ENCODE data around the gene MYO18A.
"Not testable (repeated sequence)": the region's sequence is repeated elsewhere in the genome, so short reads cannot be mapped to it uniquely, and the experiment has no call there.

Gene MYO18A

DNA sequence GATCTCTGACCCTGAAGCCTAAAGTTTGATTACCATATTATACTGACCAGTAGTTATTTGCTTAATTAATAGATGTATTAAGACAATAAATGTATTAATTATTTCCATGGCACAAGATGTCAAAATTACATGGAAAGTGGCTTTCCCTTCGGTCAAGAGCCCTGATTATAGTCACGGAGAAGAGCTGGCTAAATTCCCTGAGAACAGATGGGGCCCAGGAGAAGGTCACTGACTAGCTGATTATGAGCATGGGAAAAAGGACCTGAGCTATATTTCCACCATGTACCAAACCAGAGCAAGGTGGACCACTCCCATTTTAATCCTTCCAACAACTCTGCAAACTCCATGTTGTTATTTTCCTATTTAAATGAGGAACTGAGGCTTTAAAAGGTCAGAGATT lies 12.9 kb upstream of the MYO18A start:
- DNase-seq, result no peak

DNA sequence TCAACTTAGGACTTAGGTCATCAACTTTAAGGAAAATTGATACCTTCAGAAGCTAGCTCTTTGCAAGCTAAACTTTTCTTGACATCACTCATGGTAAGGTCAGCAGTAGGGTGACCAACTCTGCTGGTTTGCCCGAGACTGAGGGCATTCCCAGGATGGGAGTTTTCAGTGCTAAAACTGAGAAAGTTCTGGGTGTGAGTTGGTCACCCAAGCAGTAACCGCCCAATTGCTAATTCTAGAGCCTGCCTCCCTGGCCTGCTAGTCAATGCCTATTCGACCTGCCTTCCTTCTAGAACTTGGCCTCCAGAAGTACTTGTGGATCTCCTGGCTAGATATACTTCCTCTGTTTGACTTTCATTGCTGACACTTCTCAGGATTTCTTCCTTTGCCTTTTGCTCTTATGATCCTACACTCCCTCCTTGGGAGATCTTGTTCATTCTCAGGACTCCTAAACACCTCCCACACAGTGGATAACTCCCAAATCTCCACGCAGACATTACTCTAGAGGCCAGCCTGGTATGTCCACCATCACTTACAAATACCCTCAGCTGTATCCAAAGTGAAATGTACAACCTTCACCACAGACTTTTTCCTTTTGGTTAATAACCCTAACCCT lies 10.5 kb upstream of the MYO18A start:
- no peak for DNase-seq

DNA sequence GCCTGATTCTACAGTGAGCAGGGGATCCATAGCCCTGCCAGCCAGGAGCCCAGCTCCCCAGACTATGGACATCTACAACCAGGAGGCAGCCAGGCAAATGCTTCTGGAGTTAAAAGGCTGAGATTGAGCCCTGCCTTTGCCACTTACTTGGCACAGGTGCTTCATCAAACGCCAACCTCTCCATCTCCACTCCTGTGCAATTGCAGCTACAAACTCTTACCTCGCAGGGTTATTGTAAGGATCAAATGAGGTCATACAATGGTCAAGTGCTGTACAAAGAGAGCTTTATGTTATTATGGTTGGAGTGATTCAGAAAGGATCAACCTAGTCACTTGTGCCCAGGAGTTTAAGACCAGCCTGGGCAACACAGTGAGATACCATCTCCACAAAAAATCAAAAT lies 9.8 kb upstream of the MYO18A start:
- peak; percentile 32 for DNase-seq

DNA sequence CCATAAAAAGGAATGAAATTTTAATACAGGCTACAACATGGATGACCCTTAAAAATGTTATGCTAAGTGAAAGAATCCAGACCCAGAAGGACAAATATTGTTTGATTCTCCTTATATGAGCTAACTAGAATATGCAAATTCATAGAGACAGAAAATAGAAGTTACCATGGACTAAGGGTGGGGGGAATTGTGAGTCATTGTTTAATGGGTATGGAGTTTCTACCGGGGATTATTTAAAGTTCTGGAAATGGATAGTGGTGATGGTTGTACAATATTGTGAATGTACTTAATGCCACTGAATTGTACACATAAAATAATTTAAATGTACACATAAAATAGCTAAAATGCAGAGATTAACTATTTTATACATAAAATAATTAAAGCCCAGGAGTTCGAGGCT lies 9.2 kb upstream of the MYO18A start:
- DNase-seq, result no peak

DNA sequence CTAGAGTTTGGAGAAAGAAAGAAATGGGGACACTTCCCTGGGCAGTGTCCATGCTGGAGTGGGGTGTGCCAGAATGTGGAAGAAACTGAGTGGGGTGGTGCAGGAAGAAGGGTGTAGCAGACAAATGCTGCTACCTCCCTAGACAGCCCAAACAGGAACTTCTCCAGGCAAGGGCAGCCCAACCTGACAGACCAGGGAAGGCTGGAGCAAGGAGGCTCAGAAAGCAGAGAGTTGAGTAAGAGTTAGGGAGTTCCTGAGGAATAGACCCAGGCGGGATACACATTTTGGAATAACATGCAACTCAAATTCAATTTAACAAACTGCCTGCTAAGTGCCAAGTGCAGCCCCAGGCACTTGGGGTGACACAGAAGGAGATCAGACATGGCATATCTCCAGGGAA lies 1.0 kb upstream of the MYO18A start:
- DNase-seq, result no peak

DNA sequence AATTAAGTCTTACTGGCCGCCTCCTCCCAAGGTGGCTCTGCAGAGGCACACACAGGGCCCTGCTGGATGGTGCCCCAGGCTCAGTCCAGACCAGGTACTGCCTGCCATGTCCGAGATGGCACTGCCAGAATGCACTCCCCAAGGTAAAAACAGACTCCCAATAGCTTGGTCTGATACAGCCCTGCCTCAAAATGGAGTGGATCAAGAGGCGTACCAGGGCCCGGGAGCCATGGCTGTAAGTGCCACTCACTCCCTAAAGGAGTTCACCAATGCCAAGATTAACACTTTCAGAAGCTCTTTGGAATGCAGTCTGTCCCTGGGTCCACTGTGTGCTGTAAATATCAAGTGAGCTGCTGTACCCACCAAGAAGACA lies 576 bp upstream of the MYO18A start:
- DNase-seq, result no peak

DNA sequence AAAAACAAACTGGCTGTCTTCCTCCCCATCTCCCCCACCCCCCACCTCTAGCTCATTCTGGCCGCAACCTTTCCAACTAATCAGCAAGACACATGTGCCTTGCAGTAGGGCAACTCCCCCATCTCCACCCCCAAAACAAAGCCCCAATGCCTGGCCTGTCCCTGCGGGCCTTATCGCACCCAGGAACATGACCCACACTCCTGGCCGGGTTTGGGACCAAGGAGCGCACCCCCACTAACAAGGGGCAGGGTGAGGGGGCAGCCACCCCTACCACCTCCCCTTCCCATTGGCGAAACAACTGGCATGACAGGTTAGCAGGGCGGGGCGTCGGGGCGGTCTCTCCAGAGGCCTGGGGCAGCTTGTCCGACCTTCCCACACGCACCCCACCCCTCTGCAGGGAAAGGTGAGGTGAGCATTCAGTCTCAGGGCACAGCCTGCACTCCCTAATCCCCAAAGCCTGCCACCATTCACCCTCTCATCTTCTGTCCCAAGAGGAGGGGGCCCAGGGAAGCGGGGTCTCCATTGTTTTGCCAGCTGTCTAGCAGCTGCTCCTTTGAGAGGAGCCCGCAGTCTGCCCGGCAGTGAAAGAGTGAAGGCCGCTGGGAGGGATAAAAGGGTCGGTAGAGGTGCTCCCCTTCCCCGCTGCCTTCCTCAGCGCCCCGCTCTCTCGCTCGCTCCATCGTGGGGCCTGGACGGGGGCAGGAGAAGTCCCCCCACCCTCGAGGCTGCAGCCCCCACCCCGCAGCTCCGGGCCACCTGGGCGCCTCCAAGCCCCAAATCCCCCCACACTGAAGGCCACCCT lies 765 bp downstream of the MYO18A start:
- DNase-seq, result peak; percentile 27

DNA sequence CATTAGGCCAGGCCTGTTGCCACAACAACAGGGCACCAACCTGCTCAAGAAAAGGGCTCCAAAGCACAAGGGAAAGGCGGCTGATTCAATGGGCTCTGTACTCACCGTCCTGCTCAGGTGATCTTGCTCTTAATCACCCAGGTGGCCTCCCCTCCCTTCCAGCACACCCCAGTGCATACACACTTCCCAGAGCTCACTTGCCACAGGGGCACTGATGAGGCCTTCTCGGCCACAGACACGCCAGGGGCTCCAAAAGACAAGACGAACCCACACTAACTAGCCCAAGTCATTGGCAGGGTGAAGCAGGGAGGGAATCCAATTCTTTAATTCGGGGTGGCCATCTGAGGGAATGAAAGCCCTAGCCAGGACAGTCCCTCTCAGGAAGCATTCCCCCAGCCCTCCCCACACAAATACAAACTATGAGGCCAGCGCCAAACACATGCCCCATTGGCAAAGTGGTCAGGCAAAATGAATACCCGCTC lies 1.4 kb downstream of the MYO18A start:
- DNase-seq, result peak; percentile 29

DNA sequence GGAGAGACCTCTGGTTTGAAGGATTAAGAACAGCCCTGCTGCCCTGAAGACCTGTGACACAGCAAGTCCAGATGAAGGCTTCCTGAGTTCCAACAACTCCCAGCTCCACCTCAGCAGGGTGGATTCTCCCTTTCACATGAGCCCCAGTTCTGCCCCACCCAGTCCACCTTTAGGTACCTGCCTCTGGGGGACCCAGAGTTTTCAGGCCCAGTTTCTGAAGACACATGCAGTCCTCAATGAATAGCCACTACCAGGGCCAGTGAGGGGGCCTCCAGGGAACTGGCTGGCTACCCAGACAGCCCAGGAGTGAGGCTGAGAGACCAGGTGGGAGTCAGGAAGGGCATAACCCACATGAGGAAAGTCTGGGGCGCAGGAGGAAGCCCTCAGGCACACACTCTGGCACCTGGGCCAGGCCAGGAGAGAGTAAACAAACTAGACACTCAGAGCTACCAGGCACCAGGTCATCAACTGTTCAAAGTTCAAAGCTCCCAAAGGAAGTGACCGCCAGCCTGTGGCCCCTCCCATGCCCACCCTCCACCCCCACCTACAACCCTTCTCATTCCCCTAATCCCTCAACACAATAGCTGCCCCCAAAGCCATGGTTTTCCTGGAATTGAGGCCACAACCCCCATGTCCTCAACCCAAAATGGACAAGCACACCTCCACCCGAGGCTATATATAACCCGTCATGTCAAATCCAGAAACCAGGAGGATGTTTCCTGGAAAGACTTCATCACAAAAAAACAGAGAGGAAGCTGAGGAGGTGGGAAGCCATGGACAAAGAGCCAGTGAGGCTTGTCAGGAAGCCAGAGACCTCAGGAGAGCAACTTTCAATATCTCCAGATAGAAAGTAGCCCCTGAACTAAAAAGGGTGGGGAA lies 2.1 kb downstream of the MYO18A start:
- DNase-seq, result peak; percentile 16

DNA sequence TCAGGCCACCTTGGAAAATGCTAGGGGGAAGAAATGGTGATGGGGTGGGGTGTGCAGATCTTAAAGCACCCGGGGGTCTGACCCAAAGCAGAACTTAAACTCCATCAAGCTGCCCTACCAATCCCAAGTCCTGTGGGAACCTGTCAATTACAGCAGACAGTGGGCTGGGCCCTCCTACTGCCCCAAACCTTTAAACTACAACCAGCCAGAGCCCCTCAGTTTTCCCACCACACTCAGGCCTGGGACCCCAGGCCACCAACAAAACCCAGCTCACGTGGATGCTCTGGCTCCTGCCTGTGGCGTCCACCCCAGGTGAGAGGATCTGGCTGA lies 2.7 kb downstream of the MYO18A start:
- no peak for DNase-seq

DNA sequence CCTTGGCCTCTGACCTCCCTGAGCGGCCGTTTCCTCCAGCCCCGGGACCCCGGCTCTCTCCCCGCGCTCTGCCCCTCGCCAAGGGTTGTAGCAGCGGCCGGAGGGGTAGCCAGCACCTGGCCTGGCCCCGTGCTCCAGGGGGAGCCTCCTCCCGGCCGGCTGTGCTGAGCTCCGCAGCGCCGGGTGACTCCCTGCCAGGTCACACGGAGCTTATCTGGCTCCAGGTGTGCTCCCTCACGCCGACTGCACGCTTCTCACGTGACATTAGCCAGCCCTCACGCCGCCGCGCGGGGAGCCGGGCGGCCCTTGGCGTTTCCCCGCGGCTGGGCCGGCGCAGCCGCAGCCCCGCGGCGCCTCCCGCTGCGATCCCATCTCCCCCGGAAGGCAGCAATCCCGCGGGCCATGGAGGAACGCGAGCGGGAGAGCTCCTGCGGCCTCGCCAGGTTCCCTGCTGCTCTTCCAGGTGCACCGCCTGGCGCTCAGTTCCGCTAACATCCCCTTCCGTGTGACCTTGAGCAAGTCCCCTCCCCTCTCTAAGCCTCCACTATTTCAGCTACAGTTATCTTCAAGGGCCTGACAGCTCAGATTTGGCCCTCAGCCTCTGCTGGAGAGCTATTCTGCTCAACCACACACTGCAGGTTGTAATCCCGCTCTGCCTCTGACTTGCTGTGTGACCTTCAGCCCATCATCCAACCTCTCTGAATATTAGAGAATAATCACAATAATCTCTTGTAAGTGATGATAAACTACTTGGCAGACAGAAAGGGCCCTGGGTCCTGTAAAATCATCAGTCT lies 3.4 kb downstream of the MYO18A start:
- peak; percentile 74 for DNase-seq

DNA sequence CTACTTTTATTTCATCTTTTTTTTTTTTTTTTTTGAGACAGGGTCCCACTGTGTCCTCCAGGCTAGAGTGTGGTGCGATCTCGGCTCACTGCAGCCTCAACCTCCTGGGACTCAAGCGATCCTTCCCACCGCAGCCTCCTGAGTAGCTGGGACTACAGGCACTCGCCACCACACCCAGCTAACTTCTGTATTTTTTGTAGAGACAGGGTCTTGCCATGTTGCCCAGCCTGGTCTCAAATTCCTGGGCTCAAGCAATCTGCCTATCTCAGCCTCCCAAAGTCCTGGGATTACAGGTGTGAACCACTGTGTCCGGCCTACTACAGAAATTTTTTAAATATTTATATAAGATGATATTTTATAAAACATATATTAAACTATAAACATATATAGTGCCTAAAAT lies 4.8 kb downstream of the MYO18A start:
- no peak for DNase-seq

DNA sequence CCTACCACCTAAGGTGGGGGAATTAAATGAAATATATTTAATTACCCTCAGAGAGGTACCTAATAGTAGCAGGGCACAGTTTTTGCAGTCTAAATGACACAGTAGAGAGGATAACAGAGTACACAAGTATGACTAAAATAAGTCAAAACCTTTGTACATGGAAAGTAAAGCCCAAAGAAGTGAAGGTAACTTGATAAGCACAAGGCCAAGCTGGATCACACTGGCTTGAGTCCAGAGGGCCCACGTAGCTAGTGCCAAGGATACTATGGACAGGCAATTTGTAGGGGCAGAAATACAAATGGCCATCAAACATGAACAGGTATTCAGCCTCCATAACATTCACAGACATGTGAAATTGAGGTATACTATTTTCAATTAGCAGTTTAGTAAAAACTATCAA lies 7.6 kb downstream of the MYO18A start:
- no peak for DNase-seq

DNA sequence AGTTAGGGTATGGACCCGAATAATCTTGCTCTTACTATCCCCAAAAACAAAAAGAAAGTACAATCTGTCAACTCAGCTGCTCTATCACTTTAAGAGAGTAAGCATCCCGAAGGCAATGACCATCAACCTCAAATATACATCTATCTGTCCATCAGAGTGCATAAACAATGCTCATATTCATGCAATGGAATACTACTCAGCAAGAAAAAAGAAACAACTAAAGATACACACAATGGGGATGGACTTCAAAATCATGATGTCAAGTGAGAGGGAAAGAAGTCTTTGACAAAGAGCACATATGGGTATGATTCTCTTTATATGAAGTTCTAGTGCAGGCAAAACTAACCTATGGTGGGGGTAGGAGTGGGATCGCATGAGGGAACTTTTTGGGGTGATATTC lies 9.5 kb downstream of the MYO18A start:
- DNase-seq, result no peak

DNA sequence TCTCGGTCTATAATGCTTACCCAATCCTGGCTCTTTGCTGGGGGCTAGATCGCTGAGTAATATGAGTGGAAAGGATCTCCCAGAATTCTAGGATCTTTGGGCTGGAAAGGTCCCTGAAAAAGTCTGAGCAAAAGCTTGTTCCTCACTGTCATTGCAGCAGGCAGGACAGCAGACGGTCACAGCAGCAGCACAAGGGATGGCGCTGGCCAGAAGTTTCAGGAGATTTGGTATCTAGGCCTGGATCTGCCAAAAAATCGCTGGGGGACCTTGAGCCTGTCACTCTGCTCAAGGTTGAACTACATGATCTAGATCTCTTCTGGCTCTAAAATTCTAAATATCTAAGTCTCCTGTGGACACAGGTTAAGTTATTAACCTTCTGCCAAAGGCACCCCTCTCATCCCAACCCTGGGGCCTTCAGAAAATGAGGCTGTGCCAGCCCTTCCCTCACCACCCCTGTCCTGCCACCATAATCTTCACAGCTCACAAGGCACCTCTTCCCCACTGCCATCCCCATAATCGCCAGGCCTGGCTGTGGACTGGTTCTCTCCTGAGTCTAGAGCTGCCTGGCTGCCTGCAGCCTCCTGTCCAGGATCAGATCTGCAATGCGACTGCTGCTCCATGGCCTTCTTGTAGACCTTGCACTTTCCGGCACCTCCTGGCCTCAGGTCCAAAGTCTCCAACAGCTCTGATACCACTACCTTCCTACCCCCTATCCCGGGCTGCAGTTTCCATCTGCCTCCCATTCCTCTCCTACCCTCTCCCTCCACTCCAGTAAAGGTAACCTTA lies 10.2 kb downstream of the MYO18A start:
- no peak for DNase-seq

DNA sequence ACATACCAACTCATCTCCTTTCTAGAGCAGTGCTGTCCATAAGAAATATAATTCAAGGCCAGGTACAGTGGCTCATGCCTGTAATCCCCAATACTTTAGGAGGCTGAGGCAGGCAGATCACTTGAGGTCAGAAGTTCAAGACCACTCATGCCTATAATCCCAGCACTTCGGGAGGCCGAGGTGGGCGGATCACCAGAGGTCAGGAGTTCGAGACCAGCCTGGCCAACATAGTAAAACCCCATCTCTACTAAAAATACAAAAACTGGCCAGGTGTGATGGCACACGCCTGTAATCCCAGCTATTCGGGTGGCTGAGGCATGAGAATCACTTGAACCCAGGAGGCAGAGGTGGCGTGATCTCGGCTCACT lies 11.5 kb downstream of the MYO18A start:
- not testable (repeated sequence) for DNase-seq

DNA sequence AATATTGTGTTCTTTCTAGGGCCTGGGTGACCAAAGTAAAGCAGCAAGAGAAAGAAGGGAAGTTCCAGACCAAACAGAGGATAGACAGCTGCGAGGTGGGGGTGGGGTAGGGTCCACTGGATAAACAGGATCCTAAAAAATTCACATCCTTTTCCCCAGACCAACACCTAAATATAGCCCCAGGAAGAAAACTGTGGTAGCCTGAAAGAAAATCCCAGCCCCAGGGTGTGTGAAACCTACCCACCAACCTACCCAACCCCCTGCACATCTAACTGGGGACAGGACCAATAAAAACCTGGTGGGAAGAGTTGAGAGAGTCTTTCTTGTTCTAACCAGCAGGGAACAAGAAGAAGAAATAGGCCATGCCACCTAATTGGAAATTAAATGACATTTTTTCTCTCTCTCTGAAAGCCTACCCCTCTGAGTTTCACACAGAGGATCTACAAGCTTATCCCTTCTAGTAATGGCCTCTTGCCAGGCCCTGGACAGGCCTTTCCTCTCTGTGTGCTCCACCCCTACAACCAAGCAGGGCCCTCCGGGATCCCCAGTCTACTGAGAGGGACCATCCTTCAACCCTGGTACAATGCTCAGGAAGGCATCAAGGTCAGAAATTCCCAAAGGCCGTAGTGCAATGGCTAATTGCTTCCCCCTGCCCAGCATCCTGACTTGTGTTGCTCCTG lies 12.0 kb downstream of the MYO18A start:
- DNase-seq, result no peak

DNA sequence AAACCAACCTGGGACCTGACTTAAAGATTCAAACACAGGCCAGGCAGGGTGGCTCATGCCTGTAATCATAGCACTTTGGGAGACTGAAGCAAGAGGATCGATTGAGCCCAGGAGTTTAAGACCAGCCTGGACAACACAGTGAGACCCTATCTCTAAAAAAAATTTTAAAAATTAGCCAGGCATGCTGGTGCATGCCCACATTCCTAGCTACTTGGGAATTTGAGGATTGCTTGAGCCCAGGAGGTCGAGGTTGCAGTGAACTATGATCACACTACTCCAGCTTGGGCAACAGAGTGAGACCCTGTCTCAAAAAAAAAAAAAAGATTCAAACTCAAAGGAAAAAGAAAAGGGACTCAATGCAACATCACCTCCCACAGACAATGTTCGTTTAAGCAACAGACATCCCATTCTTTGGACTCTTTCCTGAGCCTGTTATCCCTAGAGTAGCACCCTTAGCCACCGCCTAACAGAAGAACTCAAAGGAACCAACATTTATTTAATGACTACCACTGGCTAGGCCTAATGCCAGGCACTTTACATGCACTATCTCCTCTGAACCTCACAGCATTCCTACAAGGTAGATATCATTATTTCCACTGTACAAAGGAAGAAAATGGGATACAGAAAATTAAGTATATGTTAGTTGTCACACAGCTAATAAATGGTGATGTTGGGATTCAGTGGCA lies 12.7 kb downstream of the MYO18A start:
- DNase-seq, result no peak

DNA sequence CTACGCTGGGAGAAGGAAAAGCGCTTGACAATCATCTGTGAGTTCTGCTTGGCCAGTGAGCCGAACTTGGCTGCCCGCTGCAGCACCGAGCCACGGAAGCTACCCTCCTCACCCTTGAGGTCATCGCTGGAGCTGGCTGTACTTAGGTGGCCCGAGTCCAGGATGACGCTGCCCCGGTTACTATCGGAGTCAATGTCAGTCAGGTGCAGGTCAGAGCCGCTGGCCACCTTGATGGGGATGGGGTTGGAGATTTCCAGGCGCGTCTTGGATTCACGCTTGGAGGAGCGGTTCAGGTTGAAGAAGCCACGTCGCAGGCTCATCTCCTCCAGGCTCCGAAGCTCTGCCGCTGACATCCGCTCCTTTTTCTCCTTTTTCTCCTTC lies 13.7 kb downstream of the MYO18A start:
- no peak for DNase-seq

DNA sequence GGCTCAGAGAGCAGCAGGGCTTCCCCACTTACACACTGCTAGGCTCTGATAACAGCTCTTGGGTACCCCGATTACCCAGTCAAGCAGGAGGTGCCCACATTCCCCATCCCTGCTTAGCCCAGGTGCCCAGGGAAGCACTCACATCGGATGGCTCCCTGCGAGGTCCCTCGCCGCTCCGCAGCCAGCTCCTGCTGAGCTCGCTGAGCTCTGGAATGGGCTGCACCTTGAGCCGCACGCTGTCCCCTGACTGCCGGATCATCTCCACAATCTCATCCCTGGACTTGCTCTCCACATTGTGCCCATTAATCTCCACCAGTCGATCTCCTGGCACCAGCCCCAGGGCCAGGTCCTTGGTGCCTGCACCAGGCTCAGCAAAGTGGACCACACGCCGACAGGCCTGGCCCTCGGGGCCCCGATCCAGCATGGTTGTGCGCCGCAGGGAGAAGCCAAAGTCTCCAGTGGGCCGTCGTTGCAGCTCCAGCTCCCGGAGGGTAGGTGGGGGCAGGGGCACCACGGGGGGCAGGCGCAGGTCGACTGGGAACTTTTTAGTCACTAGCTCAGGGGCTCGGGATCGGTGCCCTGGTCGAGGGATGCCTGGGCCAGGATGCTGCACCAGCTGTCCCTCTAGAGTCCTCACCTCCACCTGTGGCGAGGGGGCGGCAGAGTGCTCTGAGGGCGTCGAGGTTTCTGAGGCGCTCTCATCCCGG lies 14.2 kb downstream of the MYO18A start:
- DNase-seq, result no peak

Data from NCI-H510A (cell line).